Liver (tissue), 3 donors: ENCODE measurements around the gene MRPL19.

Experiments
- CTCF ChIP-seq: fragments of 150-350 bp; IDR thresholded peaks from 2 replicates; pipeline ENCODE4 v1.5.1; 2017; ENCODE audit warnings: improper control_type of control experiment, low read depth, low read length; ENCODE audit not compliant: missing input control
- RAD21 ChIP-seq, 2 donors: IDR thresholded peaks; 2 replicates each; pipeline ENCODE4 v1.6.1; 2016; ENCODE audit warnings: antibody characterized with exemption in 2 of 2, mild to moderate bottlenecking in 2 of 2
- REST ChIP-seq: IDR thresholded peaks from 2 replicates; pipeline ENCODE4 v1.6.1; 2016; ENCODE audit warnings: antibody characterized with exemption, mild to moderate bottlenecking
- RXRA ChIP-seq, 2 donors: IDR thresholded peaks; 2 replicates each; pipeline ENCODE4 v1.6.1; 2017 to 2018; ENCODE audit warnings: antibody characterized with exemption in 2 of 2, mild to moderate bottlenecking in 1 of 2
- SP1 ChIP-seq: IDR thresholded peaks from 2 replicates; pipeline ENCODE4 v1.6.1; 2018; ENCODE audit warnings: antibody characterized with exemption, mild to moderate bottlenecking
- ZBTB33 ChIP-seq: IDR thresholded peaks from 2 replicates; pipeline ENCODE4 v1.6.1; 2016; ENCODE audit warnings: antibody characterized with exemption
- donor health status: healthy.
- donor health status: healthy.

- no peak for TF ChIP-seq REST
- no peak for TF ChIP-seq RAD21 (IDR thresholded peaks at IDR 0.05)
- no peak for TF ChIP-seq RXRA (IDR thresholded peaks at IDR 0.05)
- TF ChIP-seq ZBTB33: no peak
- TF ChIP-seq SP1: no peak
- no peak for TF ChIP-seq CTCF
Measured at GRCh38 chr2:75637568-75637967, 9.0 kb upstream of the MRPL19 start.
